ENCODE measurements around the gene SHANK2. TPM values are rescaled to one million over a fixed set of nuclear protein-coding genes. Genes with fewer than 3 reads are reported as not detected.

The SHANK2 gene
- total RNA-seq, 4 donors from 2014 or later = 5.9 to 14.0 (median 10.1) TPM

DNA sequence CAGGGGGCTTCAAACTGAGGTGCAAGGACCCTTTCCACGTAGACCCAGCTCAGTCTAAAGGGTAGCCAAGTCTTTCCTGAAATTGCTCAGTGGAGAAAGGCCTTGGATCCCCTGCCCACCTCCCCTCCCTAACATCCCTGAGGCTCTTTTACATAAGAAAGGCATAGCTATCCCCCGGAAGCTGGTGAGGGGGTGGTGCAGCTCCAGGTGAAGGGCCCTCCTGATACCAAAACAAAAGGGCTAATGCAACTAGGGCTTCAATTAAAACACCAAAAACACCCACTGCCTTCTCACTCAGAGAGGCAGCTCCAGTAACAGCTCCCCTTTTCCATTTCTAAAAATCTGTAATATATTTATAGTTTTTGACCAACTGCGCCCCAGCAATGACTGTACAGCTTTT lies 5.8 kb downstream of the SHANK2 start:
- Histone ChIP-seq H3K27ac (no peak overlapping the region), H3K27me3 (peaks cover 63% of the 10 kb centered on the region), H3K36me3 (no peaks in the 10 kb centered on the region), H3K9me3 (no peaks in the 10 kb centered on the region), H3K4me1 (peaks cover 10% of the 10 kb centered on the region), H3K4me3 (no peak overlapping the region)
- 45% methylated on average over 3 of the region's 3 CpGs for WGBS
- DNase-seq (ENCODE audit: low spot score in 2 of 2) = peak; percentile 9 to 20
- TF ChIP-seq POLR2AphosphoS5 (IDR thresholded peaks at IDR 0.05) (no peak), CTCF (IDR thresholded peaks at IDR 0.05) (no peak), EP300 (IDR thresholded peaks at IDR 0.05) (no peak), POLR2A (IDR thresholded peaks at IDR 0.05) (no peak)

DNA sequence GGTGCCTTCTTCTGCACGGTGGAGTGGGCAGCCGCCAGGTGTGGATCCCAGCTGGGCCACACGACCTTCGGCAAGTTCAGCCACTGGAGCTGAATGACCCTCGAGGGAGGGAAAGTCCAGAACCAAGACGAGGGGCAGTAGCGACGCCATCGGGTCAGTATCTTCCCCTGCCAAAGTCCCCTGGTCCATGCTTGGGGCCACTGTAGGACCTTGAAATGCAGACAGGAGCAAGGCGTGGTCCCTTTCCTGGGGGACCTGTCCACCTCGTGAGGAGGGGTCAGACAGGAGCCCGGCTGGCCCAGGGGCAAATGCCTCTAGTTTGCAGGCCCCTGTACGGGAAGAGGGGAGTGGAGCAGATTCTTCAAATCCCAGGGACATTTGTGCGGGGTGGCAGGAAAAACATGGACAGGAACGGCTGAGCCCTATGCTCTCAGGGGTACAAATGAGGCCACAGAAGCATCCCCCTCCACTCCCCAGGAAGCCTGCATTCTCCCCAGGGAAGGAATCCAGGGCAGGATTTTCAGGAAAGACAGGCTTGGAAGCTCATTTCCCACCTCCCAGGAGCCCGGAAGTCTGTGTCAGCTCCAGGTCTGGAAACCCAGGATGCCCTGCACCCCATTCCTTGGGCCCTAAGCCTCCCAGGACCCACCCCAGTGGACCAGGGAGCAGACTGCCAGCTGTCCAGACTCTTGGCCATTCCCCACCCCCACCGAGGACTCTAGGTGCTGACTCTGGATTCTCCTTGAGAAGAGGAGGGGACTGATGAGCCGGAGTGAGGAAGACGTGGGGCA lies 6.6 kb downstream of the SHANK2 start:
- peaks cover 10% of the 10 kb centered on the region for H3K4me1 ChIP-seq
- TF ChIP-seq POLR2AphosphoS5 (IDR thresholded peaks at IDR 0.05) (no peak), CTCF (IDR thresholded peaks at IDR 0.05) (no peak), POLR2A (IDR thresholded peaks at IDR 0.05) (no peak)
- no peaks in the 10 kb centered on the region for H3K9me3 ChIP-seq
- H3K27ac ChIP-seq = no peak overlapping the region
- H3K27me3 ChIP-seq = peaks cover 55% of the 10 kb centered on the region
- H3K36me3 ChIP-seq = no peaks in the 10 kb centered on the region
- DNase-seq (ENCODE audit: low spot score in 2 of 2) = peak; percentile 43 to 70
- no peak overlapping the region for H3K4me3 ChIP-seq
- WGBS = 75% methylated on average over 18 of the region's 19 CpGs

DNA sequence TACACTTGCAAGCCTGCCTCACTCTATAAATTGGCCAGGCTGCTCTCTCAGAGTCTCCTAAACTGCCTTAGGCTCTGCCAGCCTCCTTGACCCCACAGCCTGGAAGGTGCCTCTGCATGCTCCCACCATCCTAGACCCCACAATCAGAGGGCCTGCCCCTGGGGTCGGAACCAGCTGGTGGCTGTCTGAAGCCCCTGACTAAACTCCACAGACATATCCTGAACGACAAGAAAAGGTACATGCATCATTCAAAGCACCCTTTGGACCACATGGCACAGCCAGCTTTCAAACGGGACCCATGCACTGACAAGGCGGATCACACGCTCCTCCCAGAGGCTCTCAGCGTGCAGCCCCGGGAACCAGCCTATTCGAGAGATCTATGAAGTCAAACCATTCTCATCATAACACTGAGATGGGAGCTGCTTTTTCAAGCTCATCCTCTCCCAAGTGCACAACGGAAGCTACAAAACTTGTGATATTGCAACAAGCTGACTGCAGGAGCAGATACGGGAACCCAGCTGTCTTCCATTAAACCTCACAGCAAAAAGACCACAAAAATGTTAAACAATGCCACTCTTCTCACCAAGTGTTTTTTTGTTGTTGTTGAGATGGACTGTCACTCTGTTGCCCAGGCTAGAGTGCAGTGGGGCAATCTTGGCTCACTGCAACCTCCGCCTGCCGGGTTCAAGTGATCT lies 8.1 kb downstream of the SHANK2 start:
- Histone ChIP-seq H3K4me3 (no peak overlapping the region), H3K27me3 (peaks cover 48% of the 10 kb centered on the region), H3K36me3 (no peaks in the 10 kb centered on the region), H3K9me3 (no peaks in the 10 kb centered on the region), H3K4me1 (peaks cover 12% of the 10 kb centered on the region), H3K27ac (no peak overlapping the region)
- 67% methylated on average over 7 of the region's 12 CpGs for WGBS
- no peak for TF ChIP-seq EP300 (IDR thresholded peaks at IDR 0.05)
- TF ChIP-seq POLR2A (IDR thresholded peaks at IDR 0.05) = no peak
- no peak for TF ChIP-seq POLR2AphosphoS5 (IDR thresholded peaks at IDR 0.05)
- no peak for TF ChIP-seq CTCF (IDR thresholded peaks at IDR 0.05)
- DNase-seq (ENCODE audit: low spot score in 2 of 2) = peak; percentile 24 to 73

GRCh38 chr11:71242391-71242790 lies 10.0 kb downstream of the SHANK2 start:
- Histone ChIP-seq H3K4me1 (peaks cover 12% of the 10 kb centered on the region), H3K27me3 (peaks cover 31% of the 10 kb centered on the region), H3K4me3 (no peak overlapping the region), H3K9me3 (no peaks in the 10 kb centered on the region), H3K27ac (no peak overlapping the region), H3K36me3 (no peaks in the 10 kb centered on the region)
- peak; percentile 13 to 15 for DNase-seq (ENCODE audit: low spot score in 2 of 2)
- TF ChIP-seq EP300 (IDR thresholded peaks at IDR 0.05) (no peak), POLR2A (IDR thresholded peaks at IDR 0.05) (no peak), POLR2AphosphoS5 (IDR thresholded peaks at IDR 0.05) (no peak), CTCF (IDR thresholded peaks at IDR 0.05) (no peak)
- WGBS = 78% methylated on average over 6 of the region's 6 CpGs

DNA sequence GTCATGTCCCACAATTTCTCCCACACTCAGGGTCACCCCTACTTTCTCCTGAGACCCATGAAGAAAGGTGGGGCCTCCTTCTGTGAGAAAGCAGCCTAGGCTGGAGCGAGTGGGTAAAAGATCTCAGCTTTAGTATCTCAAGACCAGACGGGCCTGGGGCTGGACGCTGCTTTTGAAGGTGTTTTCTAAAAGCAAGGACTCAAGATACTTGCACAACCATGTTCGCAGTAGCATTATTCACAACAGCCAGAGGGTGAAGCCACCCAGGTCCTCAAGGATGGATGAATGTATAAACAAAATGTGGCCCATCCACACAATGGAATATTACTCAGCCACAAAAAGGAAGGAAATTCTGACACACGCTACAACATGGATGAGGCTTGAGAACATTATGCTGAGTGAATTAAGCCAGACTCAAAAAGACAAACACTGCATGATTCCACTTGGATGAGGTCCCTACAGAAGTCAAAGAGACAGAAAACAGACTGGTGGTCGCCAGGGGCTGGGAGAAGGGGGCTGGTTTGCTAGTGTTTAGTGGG lies 10.6 kb downstream of the SHANK2 start:
- WGBS = 81% methylated on average over 6 of the region's 6 CpGs
- H3K27me3 ChIP-seq = peaks cover 31% of the 10 kb centered on the region
- no peak overlapping the region for H3K4me3 ChIP-seq
- TF ChIP-seq CTCF (IDR thresholded peaks at IDR 0.05) (no peak), EP300 (IDR thresholded peaks at IDR 0.05) (no peak), POLR2AphosphoS5 (IDR thresholded peaks at IDR 0.05) (no peak), POLR2A (IDR thresholded peaks at IDR 0.05) (no peak)
- peaks cover 12% of the 10 kb centered on the region for H3K4me1 ChIP-seq
- H3K27ac ChIP-seq = no peak overlapping the region
- no peaks in the 10 kb centered on the region for H3K36me3 ChIP-seq
- peak; percentile 19 to 77 for DNase-seq (ENCODE audit: low spot score in 2 of 2)
- no peaks in the 10 kb centered on the region for H3K9me3 ChIP-seq
